Lower leg skin (tissue), 4 donors: ENCODE data around the gene ARHGAP27. TPM values are rescaled to one million over a fixed set of nuclear protein-coding genes. Genes with fewer than 3 reads are reported as not detected.

Experiments used
- DNase-seq, 2 donors: peaks; one replicate each; pipeline ENCODE4 v3.0.0-alpha.2; 2019; ENCODE audit warnings: low spot score in 2 of 2
- H3K4me3 ChIP-seq: fragments of 200-600 bp; sonication (generic); 2 replicates; pipeline ENCODE4 v1.5.1; 2017; ENCODE audit warnings: mild to moderate bottlenecking, low read depth; ENCODE audit not compliant: poor library complexity, severe bottlenecking
- POLR2A ChIP-seq, 2 donors: fragments of 450-650 bp; IDR thresholded peaks; one replicate each; pipeline ENCODE4 v1.6.1; 2016 to 2017; ENCODE audit warnings: antibody characterized with exemption in 2 of 2, mild to moderate bottlenecking in 1 of 2, moderate library complexity in 1 of 2
- WGBS, 2 donors: methylation state at CpG; one replicate each; pipeline ENCODE4 v1.1.5; 2018; 5-methylcytosine and 5-hydroxymethylcytosine counted together
- intact Hi-C: fragments of 100-400 bp; cut with DNase I; formaldehyde crosslinking; loops from one replicate; pipeline ENCODE4 v1.15.0; 2023; ENCODE audit warnings: low total_unique reads
- total RNA-seq, 4 donors: library from RNA; depleted of rRNA; stranded (reverse); fragments of >200 nt; gene quantifications; one replicate each; pipeline ENCODE4 v1.1.0, GENCODE V29; 2016
- TF ChIP-seq, protein P1 (sequence below), 3 donors: fragments of 450-650 bp; IDR thresholded peaks; one replicate each; pipeline ENCODE4 v1.5.1; 2016; ENCODE audit warnings: antibody characterized with exemption in 3 of 3, mild to moderate bottlenecking in 3 of 3, moderate library complexity in 2 of 3

ARHGAP27 gene
- total RNA-seq, 4 donors from 2014 or later: 58.5 to 84.4 (median 68.2) TPM

DNA sequence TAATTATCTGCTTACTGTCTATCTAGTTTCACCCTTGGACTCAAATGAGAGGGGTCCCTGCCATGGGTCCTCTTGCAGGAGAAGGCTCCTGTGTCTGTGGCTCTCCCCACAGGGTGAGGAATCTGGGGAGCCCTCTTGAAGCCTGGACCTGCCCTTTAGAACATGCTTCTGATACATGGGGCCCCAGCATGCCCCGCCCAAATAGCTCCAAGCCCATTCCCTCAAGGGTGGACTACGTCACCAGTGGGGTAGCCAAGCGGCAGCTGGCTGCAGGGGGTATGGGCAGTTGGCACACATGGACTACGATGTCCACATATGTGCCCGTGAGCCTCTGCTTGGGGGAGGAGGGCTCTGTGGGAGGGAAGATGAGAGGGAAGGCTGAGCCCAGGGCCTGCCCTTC is 39.3 kb downstream of the ARHGAP27 start:
- intact Hi-C loops: no loop called here
- no peak for TF ChIP-seq POLR2A (IDR thresholded peaks at IDR 0.05)
- TF ChIP-seq, protein P1, sequence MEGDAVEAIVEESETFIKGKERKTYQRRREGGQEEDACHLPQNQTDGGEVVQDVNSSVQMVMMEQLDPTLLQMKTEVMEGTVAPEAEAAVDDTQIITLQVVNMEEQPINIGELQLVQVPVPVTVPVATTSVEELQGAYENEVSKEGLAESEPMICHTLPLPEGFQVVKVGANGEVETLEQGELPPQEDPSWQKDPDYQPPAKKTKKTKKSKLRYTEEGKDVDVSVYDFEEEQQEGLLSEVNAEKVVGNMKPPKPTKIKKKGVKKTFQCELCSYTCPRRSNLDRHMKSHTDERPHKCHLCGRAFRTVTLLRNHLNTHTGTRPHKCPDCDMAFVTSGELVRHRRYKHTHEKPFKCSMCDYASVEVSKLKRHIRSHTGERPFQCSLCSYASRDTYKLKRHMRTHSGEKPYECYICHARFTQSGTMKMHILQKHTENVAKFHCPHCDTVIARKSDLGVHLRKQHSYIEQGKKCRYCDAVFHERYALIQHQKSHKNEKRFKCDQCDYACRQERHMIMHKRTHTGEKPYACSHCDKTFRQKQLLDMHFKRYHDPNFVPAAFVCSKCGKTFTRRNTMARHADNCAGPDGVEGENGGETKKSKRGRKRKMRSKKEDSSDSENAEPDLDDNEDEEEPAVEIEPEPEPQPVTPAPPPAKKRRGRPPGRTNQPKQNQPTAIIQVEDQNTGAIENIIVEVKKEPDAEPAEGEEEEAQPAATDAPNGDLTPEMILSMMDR (IDR thresholded peaks at IDR 0.05): no peak
- DNase-seq: no peak
- no peak overlapping the region for H3K4me3 ChIP-seq
- WGBS, 2 donors: 87% methylated on average over 5 of the region's 5 CpGs

DNA sequence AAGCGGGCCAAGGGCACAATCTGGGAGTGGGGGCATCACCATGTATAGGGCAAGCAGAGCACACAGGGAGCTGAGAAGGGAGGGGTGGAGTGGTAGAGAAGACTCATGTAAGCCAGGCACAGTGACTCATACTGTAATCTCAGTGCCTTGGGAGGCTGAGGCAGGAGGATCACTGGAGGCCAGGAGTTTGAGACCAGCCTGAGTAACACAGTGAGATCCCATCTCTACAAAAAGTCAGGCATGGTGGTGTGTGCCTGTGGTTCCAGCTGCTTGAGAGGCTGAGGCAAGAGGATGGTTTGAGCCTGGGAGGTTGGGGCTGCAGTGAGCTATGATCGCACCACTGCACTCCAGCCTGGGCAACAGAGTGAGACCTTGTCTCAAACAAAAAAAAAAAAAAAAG is 40.8 kb downstream of the ARHGAP27 start:
- no peak overlapping the region for H3K4me3 ChIP-seq
- WGBS, 2 donors: 93 to 98% methylated on average over 2 of the region's 2 CpGs
- TF ChIP-seq POLR2A (IDR thresholded peaks at IDR 0.05): no peak
- TF ChIP-seq, protein P1 (IDR thresholded peaks at IDR 0.05): no peak
- no peak for DNase-seq
- intact Hi-C loops: no loop called here

DNA sequence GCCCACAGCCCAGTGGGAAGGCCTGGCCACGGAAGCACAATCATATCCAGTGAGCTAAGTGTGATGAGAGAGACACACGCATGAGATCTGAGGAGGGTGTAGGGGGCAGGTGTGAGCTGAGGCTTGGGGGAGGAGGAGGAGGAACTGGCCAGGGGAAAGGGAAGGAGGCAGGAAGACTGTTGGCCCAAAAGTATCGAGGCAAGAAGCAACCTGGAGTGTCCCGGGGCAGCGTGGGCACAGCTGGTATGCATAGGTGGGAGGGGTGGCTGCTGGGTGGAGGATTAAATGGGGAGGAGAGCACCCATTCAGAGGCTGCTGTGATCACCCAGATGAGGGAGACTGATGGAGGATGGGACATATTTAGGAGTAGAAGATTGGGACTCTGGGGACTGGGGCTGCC is 41.4 kb downstream of the ARHGAP27 start:
- no peak for TF ChIP-seq POLR2A (IDR thresholded peaks at IDR 0.05)
- TF ChIP-seq, protein P1 (IDR thresholded peaks at IDR 0.05): no peak
- H3K4me3 ChIP-seq: no peak overlapping the region
- no peak for DNase-seq
- intact Hi-C loops: no loop called here
- 40 to 44% methylated on average over 5 of the region's 5 CpGs for WGBS, 2 donors

DNA sequence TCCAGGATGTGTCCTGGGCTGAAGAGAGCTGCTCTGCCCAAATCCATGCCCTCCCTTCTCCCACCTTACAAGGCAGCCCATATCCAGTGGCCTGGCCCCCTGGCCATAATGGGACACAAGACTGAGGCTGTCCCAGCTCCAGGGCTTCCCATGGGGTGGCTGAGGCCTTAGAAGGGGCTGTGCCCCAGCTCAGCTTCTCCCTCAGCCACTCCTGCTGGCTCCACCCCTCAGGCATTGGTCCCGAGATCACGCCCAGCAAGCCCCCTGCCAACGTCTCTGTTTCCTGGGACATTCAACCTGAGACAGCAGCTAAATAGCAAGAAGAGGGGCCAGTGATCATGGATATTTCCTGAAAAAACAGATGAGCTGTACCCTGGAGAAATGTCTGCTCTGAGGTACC is 43.3 kb downstream of the ARHGAP27 start:
- DNase-seq: no peak
- no peak for TF ChIP-seq POLR2A (IDR thresholded peaks at IDR 0.05)
- TF ChIP-seq, protein P1 (IDR thresholded peaks at IDR 0.05): no peak
- WGBS, 2 donors: 32 to 35% methylated on average over 3 of the region's 3 CpGs
- intact Hi-C loops: loop anchor here (5.0 kb wide), 2 partner anchors 112 to 172 kb away; no protein-coding TSS in a partner anchor
- no peak overlapping the region for H3K4me3 ChIP-seq

DNA sequence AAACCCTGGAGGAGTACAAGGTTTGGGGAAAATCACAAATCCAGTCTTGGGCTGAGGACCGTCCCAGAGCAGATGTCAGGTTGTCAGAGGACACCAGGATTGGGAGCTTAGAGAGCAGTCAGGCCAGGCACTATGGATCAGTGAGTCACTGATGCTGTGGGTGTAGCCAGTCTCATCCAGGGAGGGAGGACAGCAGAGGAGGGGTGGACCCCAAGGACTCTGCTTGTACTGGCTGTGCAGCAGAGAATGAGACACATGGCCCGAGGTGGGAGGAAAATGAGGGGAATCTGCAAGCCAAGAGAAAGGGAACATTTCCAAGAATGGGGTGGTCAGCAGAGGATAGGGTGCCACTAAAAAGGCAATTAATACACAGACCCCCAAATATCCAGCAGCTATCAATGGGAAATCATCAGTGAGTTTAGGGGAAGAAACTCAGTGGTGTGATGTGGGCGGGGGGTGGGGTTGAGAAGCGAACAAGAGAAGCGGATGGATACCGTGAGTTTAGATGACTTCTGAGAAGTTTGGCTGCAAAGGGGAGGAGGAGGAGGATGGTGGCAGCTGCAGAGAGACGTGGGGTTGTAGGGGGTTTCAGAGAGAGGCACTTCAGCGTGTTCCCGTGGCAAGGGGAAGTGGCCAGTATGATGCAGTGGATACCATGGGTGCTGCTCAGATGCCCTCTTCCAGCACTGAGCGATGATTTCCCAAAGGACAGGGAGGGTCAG is 43.9 kb downstream of the ARHGAP27 start:
- intact Hi-C loops: loop anchor here (5.0 kb wide), 2 partner anchors 111 to 171 kb away; no protein-coding TSS in a partner anchor
- no peak overlapping the region for H3K4me3 ChIP-seq
- TF ChIP-seq, protein P1 (IDR thresholded peaks at IDR 0.05): no peak
- no peak for TF ChIP-seq POLR2A (IDR thresholded peaks at IDR 0.05)
- 59 to 66% methylated on average over 10 of the region's 10 CpGs for WGBS, 2 donors
- no peak for DNase-seq
